Measurements from ENCODE around the gene GRK5. TPM values are rescaled to one million over a fixed set of nuclear protein-coding genes. Genes with fewer than 3 reads are reported as not detected.

GRK5 gene
- total and polyA plus RNA-seq, 12 donors: 9.3 to 96.4 (median 21.5) TPM

GRCh38 chr10:119423510-119424257 is 216.3 kb downstream of the GRK5 start:
- peaks cover 0 to 19% of the 10 kb centered on the region in 2 donors for H3K36me3 ChIP-seq (replicated peaks in 1 of 2)
- no peaks in the 10 kb centered on the region for H3K27me3 ChIP-seq
- DNase-seq: no peak
- no peaks in the 10 kb centered on the region for H3K9me3 ChIP-seq (replicated peaks in 1 of 3)
- TF ChIP-seq POLR2A (IDR thresholded peaks at IDR 0.05): no peak
- TF ChIP-seq, protein P1, sequence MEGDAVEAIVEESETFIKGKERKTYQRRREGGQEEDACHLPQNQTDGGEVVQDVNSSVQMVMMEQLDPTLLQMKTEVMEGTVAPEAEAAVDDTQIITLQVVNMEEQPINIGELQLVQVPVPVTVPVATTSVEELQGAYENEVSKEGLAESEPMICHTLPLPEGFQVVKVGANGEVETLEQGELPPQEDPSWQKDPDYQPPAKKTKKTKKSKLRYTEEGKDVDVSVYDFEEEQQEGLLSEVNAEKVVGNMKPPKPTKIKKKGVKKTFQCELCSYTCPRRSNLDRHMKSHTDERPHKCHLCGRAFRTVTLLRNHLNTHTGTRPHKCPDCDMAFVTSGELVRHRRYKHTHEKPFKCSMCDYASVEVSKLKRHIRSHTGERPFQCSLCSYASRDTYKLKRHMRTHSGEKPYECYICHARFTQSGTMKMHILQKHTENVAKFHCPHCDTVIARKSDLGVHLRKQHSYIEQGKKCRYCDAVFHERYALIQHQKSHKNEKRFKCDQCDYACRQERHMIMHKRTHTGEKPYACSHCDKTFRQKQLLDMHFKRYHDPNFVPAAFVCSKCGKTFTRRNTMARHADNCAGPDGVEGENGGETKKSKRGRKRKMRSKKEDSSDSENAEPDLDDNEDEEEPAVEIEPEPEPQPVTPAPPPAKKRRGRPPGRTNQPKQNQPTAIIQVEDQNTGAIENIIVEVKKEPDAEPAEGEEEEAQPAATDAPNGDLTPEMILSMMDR (IDR thresholded peaks at IDR 0.05): no peak
- intact Hi-C loops (cut with DNase I): no loop called here
- no peak overlapping the region for H3K27ac ChIP-seq
- WGBS, 4 donors: 87 to 93% (median 89%) methylated on average over 5 to 7 of the region's 7 CpGs
- no peak overlapping the region for H3K4me3 ChIP-seq
- H3K4me1 ChIP-seq (replicated peaks in 1 of 2): peaks cover 17 to 19% of the 10 kb centered on the region in 2 donors

DNA sequence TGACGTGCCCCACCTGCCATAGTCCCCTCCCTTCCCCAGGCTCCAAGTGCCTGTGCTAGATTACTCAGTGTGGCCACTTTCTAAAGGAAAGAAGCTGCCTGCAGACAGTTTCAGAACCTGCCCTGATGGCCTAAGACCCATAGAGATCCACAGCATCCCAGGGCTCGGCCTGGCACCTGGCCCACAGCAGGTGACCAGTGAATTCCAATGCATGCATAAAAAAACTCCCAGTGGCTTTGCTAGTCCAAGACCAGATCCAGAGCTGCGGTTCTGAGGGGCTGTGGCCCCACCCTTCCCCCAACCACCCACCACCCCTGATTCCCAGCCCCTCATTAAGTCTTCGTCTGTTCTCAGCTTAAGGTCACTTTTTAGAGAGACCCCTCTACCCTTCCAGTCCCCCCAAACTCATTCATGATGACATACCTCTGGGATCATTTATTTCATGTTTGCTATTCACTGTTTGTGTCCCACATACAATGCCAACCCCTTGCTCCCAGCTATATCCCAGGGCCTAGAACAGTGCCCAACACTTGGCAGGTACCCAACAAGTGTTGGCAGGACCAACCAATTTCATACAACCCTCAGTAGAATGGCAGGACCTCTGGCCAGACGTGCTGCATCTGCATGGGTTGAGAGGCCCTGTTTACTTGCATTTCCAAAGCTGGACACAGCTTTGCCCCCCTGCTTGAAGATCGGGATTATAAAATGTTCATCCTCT is 217.0 kb downstream of the GRK5 start:
- no peak for DNase-seq
- H3K27me3 ChIP-seq: no peaks in the 10 kb centered on the region
- 84 to 90% (median 85%) methylated on average over 6 of the region's 6 CpGs for WGBS, 4 donors
- H3K4me1 ChIP-seq (replicated peaks in 1 of 2): peaks cover 17 to 19% of the 10 kb centered on the region in 2 donors
- peaks cover 0 to 24% of the 10 kb centered on the region in 2 donors for H3K36me3 ChIP-seq (replicated peaks in 1 of 2)
- TF ChIP-seq, protein P1 (IDR thresholded peaks at IDR 0.05): no peak
- no peak for TF ChIP-seq POLR2A (IDR thresholded peaks at IDR 0.05)
- H3K9me3 ChIP-seq (replicated peaks in 1 of 3): no peaks in the 10 kb centered on the region
- no peak overlapping the region for H3K4me3 ChIP-seq
- no peak overlapping the region for H3K27ac ChIP-seq
- intact Hi-C loops (cut with DNase I): no loop called here

GRCh38 chr10:119425102-119425880 is 217.9 kb downstream of the GRK5 start:
- Histone ChIP-seq H3K4me1 (replicated peaks in 1 of 2) (peaks cover 17 to 19% of the 10 kb centered on the region in 2 donors), H3K36me3 (replicated peaks in 1 of 2) (peaks cover 0 to 24% of the 10 kb centered on the region in 2 donors)

More at GRCh38 chr10:119425102-119425880, 217.9 kb downstream of the GRK5 start:
- intact Hi-C loops (cut with DNase I): no loop called here
- no peaks in the 10 kb centered on the region for H3K27me3 ChIP-seq
- 82 to 86% (median 84%) methylated on average over 11 of the region's 11 CpGs for WGBS, 4 donors
- no peak for DNase-seq
- no peak overlapping the region for H3K4me3 ChIP-seq
- no peaks in the 10 kb centered on the region for H3K9me3 ChIP-seq (replicated peaks in 1 of 3)
- no peak overlapping the region for H3K27ac ChIP-seq
- TF ChIP-seq POLR2A (IDR thresholded peaks at IDR 0.05): no peak
- TF ChIP-seq, protein P1 (IDR thresholded peaks at IDR 0.05): no peak
